Measurements from ENCODE around the gene NDEL1.

NDEL1 gene

DNA sequence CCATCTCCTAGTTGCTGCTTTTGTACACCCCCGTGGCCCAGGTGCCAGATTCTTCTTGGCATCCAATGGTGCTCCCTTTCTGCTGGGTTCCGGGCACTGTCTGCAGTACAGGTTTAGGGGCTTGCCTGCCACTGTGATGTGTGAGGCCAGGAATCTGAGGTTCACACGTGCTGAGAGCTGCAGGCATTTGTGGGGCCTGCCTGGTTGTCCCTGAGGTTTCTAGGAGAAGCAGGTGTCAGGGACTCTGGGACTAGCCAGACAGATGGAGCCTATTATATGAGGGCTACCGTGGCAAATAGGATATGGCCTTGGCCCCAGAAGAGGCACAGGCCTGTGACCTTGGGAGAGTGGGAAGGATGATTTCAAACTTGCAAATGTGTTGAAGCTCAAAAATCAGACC lies 29.3 kb downstream of the NDEL1 start:
- H3K4me3 ChIP-seq (ENCODE audit: low read length): no peak overlapping the region
- DNase-seq (ENCODE audit: low read depth): no peak
- TF ChIP-seq, protein P1, sequence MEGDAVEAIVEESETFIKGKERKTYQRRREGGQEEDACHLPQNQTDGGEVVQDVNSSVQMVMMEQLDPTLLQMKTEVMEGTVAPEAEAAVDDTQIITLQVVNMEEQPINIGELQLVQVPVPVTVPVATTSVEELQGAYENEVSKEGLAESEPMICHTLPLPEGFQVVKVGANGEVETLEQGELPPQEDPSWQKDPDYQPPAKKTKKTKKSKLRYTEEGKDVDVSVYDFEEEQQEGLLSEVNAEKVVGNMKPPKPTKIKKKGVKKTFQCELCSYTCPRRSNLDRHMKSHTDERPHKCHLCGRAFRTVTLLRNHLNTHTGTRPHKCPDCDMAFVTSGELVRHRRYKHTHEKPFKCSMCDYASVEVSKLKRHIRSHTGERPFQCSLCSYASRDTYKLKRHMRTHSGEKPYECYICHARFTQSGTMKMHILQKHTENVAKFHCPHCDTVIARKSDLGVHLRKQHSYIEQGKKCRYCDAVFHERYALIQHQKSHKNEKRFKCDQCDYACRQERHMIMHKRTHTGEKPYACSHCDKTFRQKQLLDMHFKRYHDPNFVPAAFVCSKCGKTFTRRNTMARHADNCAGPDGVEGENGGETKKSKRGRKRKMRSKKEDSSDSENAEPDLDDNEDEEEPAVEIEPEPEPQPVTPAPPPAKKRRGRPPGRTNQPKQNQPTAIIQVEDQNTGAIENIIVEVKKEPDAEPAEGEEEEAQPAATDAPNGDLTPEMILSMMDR (IDR thresholded peaks at IDR 0.05; ENCODE audit: insufficient read depth, low read depth, low read length, missing control alignments): no peak

DNA sequence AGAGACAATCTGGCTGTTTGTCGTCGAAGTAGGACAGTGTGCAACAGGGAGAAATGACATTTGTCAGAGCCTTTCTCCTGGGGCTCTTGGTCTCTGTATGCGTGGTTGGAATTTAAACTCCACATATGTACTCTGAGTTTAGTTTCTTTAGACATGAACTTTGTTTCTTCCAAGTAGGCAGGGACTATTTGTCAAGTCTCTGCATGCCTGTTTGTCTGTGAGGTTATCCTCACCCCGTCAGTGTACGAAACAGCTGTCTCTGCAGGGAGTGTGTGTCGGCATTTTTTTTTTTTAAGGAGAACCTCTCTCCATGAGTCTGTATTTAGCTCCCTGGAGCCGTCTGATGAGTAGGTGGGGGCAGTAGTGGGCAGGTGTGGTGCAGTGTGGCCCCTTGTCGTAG lies 29.7 kb downstream of the NDEL1 start:
- TF ChIP-seq, protein P1 (IDR thresholded peaks at IDR 0.05; ENCODE audit: insufficient read depth, low read depth, low read length, missing control alignments): no peak
- H3K4me3 ChIP-seq (ENCODE audit: low read length): peak overlapping the region; percentile 23
- peak; percentile 77 for DNase-seq (ENCODE audit: low read depth)

DNA sequence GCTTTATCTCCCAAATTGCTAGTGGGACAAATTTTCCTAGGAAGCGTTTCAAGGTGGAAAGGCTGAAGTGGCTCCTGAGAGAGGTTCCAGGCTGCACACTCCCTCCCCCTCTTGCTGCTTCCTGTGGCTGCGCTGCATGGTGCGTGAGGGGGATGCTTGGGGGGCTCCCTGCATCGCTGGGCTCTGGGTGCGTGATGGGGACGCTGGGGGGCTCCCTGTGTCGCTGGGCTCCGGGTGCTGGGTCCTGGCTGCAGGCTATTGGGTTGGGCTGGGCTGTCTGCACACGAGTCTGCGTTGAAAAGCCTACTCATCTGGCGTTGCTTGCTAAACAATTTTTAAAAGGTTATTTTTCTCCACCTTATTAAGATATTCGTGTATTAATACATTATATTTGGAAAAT lies 30.1 kb downstream of the NDEL1 start:
- DNase-seq (ENCODE audit: low read depth): no peak
- H3K4me3 ChIP-seq (ENCODE audit: low read length): peak overlapping the region; percentile 23
- TF ChIP-seq, protein P1 (IDR thresholded peaks at IDR 0.05; ENCODE audit: insufficient read depth, low read depth, low read length, missing control alignments): no peak

GRCh38 chr17:8466456-8466855 lies 30.8 kb downstream of the NDEL1 start:
- H3K4me3 ChIP-seq (ENCODE audit: low read length): no peak overlapping the region
- DNase-seq (ENCODE audit: low read depth): no peak
- TF ChIP-seq, protein P1 (IDR thresholded peaks at IDR 0.05; ENCODE audit: insufficient read depth, low read depth, low read length, missing control alignments): no peak

DNA sequence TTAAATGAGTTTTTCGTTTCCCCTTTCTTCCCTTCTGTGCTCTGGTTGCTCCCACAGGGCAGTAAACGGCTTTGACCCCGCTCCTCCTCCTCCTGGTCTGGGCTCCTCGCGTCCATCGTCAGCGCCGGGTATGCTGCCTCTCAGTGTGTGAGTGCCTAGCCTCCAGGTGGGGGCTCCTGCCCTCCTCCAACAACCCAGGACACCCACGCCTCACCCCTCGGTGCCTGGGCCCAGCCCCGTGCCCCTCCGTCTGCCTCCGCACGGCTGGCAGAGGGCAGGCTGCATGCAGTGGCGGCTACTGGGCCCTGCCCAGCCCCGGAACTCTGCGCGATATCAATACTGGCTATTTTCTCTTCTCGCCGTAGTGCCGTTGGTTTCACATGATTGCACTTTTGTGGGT lies 31.2 kb downstream of the NDEL1 start:
- no peak overlapping the region for H3K4me3 ChIP-seq (ENCODE audit: low read length)
- DNase-seq (ENCODE audit: low read depth): no peak
- TF ChIP-seq, protein P1 (IDR thresholded peaks at IDR 0.05; ENCODE audit: insufficient read depth, low read depth, low read length, missing control alignments): no peak

DNA sequence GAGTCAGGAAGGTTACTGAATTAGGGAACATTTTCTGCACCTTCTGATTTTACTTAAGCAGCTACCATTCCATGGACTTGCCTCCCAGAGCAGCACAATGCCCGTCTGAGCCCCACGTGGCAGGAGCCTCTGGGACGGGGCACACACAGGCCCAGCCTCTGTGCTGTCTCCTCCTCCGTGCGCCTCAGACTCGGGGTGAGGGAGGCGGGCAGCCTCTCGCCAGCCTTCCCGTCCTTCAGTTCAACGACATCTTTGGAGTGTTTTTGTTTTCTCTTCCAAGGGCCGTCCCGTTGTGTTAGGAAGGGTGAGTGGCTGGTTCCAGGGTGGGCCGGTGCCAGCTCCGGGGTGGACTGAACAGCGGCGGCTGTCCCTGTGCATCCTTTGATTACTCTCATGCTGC lies 31.8 kb downstream of the NDEL1 start:
- DNase-seq (ENCODE audit: low read depth): no peak
- TF ChIP-seq, protein P1 (IDR thresholded peaks at IDR 0.05; ENCODE audit: insufficient read depth, low read depth, low read length, missing control alignments): no peak
- H3K4me3 ChIP-seq (ENCODE audit: low read length): no peak overlapping the region

DNA sequence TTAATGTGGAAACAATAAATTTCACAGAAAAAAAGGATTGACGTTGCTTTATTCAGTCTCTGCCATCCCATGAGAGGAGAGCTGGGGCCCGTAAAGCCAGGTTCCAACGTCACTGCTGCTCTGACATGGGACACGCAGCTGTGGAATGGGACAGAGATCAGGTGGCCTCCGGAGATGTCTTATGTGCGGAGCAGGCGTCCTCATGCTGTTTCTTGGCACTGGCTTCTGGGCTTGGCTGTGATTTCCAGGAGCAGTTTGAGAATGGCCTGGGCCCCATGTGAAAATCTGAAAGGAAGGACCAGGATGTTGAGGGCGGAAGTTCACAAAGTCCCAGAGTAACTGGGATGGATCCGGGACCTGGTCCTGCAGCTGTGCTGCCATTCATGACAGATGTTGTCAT lies 32.4 kb downstream of the NDEL1 start:
- DNase-seq (ENCODE audit: low read depth): no peak
- no peak overlapping the region for H3K4me3 ChIP-seq (ENCODE audit: low read length)
- TF ChIP-seq, protein P1 (IDR thresholded peaks at IDR 0.05; ENCODE audit: insufficient read depth, low read depth, low read length, missing control alignments): no peak
